Measurements from ENCODE around the gene DCDC1. TPM values are rescaled to one million over a fixed set of nuclear protein-coding genes. Genes with fewer than 3 reads are reported as not detected.

Gene DCDC1
- total RNA-seq, 4 donors from 2014 or later, result 0.83 TPM; not detected in 3

GRCh38 chr11:30985536-30985935 lies 384.0 kb downstream of the DCDC1 start:
- Histone ChIP-seq H3K4me3 (no peak overlapping the region), H3K9me3 (no peaks in the 10 kb centered on the region), H3K27ac (no peak overlapping the region), H3K27me3 (no peaks in the 10 kb centered on the region), H3K4me1 (no peaks in the 10 kb centered on the region), H3K36me3 (no peaks in the 10 kb centered on the region)
- TF ChIP-seq POLR2A (IDR thresholded peaks at IDR 0.05) (no peak), CTCF (IDR thresholded peaks at IDR 0.05) (no peak)
- DNase-seq, result no peak

- Histone ChIP-seq H3K36me3 (no peaks in the 10 kb centered on the region), H3K27me3 (no peaks in the 10 kb centered on the region), H3K27ac (no peak overlapping the region), H3K9me3 (no peaks in the 10 kb centered on the region), H3K4me3 (no peak overlapping the region), H3K4me1 (no peaks in the 10 kb centered on the region)
- TF ChIP-seq CTCF (IDR thresholded peaks at IDR 0.05) (no peak), POLR2A (IDR thresholded peaks at IDR 0.05) (no peak)
- no peak for DNase-seq
Measured at GRCh38 chr11:30984827-30985226, 384.7 kb downstream of the DCDC1 start.

GRCh38 chr11:30984442-30984816 lies 385.1 kb downstream of the DCDC1 start:
- TF ChIP-seq CTCF (IDR thresholded peaks at IDR 0.05) (no peak), POLR2A (IDR thresholded peaks at IDR 0.05) (no peak)
- Histone ChIP-seq H3K4me3 (no peak overlapping the region), H3K9me3 (no peaks in the 10 kb centered on the region), H3K27me3 (no peaks in the 10 kb centered on the region), H3K4me1 (no peaks in the 10 kb centered on the region), H3K27ac (no peak overlapping the region), H3K36me3 (no peaks in the 10 kb centered on the region)
- no peak for DNase-seq

- Histone ChIP-seq H3K9me3 (no peaks in the 10 kb centered on the region), H3K4me3 (no peak overlapping the region), H3K27ac (no peak overlapping the region), H3K27me3 (no peaks in the 10 kb centered on the region), H3K36me3 (no peaks in the 10 kb centered on the region), H3K4me1 (no peaks in the 10 kb centered on the region)
- TF ChIP-seq POLR2A (IDR thresholded peaks at IDR 0.05) (no peak), CTCF (IDR thresholded peaks at IDR 0.05) (no peak)
- no peak for DNase-seq
Measured at GRCh38 chr11:30983776-30984441, 385.6 kb downstream of the DCDC1 start.

- H3K27me3 ChIP-seq, result no peaks in the 10 kb centered on the region
- H3K36me3 ChIP-seq, result no peaks in the 10 kb centered on the region
- no peak for DNase-seq
- H3K4me3 ChIP-seq, result no peak overlapping the region
- no peak for TF ChIP-seq POLR2A (IDR thresholded peaks at IDR 0.05)
- no peak for TF ChIP-seq CTCF (IDR thresholded peaks at IDR 0.05)
- H3K27ac ChIP-seq, result no peak overlapping the region
- no peaks in the 10 kb centered on the region for H3K9me3 ChIP-seq
- H3K4me1 ChIP-seq, result no peaks in the 10 kb centered on the region
Measured at GRCh38 chr11:30983143-30983542, 386.4 kb downstream of the DCDC1 start.

GRCh38 chr11:30967579-30967978 lies 402.0 kb downstream of the DCDC1 start:
- Histone ChIP-seq H3K27ac (no peak overlapping the region), H3K4me3 (no peak overlapping the region), H3K9me3 (no peaks in the 10 kb centered on the region), H3K4me1 (no peaks in the 10 kb centered on the region), H3K27me3 (no peaks in the 10 kb centered on the region), H3K36me3 (no peaks in the 10 kb centered on the region)
- TF ChIP-seq CTCF (IDR thresholded peaks at IDR 0.05) (no peak), POLR2A (IDR thresholded peaks at IDR 0.05) (no peak)
- no peak for DNase-seq
